Right lobe of liver (tissue), 4 donors: ENCODE measurements around the gene CAPS2.

Experiments used
- CTCF ChIP-seq, 4 donors: fragments of 200-600 bp in 3 of 4; fragments of 450-650 bp in 1 of 4; IDR thresholded peaks; one replicate each; pipeline versions ENCODE4 v1.5.1 to v1.8.0; 2016 to 2022; ENCODE audit warnings: antibody characterized with exemption in 4 of 4, mild to moderate bottlenecking in 2 of 4
- POLR2A ChIP-seq: fragments of 450-650 bp; IDR thresholded peaks from one replicate; pipeline ENCODE4 v1.6.1; 2017; ENCODE audit warnings: antibody characterized with exemption, mild to moderate bottlenecking
- donor health status: DM: no; HTN: no; CAD: no.
- donor health status: DM: no; HTN: no; CAD: no.
- donor health status: DM: no; HTN: yes; CAD: no.

DNA sequence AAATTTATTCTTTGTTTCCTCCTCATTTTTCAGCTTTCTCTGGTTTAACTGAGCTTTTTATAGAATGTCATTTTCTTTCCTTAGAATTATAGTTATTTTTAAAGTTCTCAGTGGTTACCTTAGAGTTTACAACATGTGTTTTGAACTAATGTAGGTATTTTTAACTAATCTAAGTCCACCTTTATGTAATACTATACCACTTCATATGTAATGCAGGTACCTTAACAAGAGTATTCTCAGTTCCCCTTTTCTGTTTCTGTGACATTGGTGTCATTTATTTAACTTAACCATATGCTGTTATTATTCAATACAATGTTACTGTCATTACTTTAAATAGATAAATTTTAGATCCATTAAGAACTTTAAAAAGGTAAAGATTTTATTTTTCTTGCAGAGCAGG, 90.1 kb downstream of the CAPS2 start:
- no peak for TF ChIP-seq POLR2A
- no peak for TF ChIP-seq CTCF (IDR thresholded peaks at IDR 0.05)
